Measurements from ENCODE around the gene TMPRSS4. TPM values are rescaled to one million over a fixed set of nuclear protein-coding genes. Genes with fewer than 3 reads are reported as not detected.

TMPRSS4 gene
- total and polyA plus RNA-seq, 2 experiments from 2014 or later: 0.10 to 0.58 TPM

DNA sequence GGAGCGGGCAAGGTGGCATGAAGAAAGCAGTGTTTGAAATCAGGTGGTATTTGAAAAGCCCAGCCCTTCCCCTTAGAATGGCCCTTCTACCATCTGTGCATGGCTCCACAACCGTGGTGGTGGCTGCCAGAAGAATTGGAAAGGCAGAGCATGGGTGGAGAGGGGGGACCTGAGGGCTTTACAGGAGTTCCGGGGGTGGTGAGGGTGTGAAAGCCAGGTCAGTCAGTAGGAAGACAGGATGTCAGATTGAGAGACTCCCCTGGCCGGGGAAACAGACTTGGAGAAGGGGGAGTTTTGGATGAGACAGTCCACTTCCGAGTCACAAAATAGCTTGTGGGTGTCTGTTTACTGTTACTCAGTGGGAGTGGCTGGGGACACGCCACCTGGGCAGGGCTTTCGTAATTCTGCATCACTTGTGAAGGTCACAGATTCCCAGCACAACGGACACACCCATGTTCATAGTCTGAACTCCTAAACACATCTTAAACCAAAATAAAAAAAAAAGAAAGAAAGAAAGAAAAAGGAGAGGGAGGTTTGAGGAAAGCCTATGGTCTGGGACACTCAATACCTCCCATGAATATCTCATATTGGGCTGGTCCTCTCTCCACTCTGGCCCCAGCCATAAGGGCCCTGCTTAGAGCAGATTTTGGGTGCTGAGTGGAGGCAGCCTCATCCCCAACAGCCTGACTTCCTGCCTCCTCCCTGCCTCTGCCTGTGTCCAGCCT, 34.3 kb downstream of the TMPRSS4 start (continued):
- TF ChIP-seq, protein P1, sequence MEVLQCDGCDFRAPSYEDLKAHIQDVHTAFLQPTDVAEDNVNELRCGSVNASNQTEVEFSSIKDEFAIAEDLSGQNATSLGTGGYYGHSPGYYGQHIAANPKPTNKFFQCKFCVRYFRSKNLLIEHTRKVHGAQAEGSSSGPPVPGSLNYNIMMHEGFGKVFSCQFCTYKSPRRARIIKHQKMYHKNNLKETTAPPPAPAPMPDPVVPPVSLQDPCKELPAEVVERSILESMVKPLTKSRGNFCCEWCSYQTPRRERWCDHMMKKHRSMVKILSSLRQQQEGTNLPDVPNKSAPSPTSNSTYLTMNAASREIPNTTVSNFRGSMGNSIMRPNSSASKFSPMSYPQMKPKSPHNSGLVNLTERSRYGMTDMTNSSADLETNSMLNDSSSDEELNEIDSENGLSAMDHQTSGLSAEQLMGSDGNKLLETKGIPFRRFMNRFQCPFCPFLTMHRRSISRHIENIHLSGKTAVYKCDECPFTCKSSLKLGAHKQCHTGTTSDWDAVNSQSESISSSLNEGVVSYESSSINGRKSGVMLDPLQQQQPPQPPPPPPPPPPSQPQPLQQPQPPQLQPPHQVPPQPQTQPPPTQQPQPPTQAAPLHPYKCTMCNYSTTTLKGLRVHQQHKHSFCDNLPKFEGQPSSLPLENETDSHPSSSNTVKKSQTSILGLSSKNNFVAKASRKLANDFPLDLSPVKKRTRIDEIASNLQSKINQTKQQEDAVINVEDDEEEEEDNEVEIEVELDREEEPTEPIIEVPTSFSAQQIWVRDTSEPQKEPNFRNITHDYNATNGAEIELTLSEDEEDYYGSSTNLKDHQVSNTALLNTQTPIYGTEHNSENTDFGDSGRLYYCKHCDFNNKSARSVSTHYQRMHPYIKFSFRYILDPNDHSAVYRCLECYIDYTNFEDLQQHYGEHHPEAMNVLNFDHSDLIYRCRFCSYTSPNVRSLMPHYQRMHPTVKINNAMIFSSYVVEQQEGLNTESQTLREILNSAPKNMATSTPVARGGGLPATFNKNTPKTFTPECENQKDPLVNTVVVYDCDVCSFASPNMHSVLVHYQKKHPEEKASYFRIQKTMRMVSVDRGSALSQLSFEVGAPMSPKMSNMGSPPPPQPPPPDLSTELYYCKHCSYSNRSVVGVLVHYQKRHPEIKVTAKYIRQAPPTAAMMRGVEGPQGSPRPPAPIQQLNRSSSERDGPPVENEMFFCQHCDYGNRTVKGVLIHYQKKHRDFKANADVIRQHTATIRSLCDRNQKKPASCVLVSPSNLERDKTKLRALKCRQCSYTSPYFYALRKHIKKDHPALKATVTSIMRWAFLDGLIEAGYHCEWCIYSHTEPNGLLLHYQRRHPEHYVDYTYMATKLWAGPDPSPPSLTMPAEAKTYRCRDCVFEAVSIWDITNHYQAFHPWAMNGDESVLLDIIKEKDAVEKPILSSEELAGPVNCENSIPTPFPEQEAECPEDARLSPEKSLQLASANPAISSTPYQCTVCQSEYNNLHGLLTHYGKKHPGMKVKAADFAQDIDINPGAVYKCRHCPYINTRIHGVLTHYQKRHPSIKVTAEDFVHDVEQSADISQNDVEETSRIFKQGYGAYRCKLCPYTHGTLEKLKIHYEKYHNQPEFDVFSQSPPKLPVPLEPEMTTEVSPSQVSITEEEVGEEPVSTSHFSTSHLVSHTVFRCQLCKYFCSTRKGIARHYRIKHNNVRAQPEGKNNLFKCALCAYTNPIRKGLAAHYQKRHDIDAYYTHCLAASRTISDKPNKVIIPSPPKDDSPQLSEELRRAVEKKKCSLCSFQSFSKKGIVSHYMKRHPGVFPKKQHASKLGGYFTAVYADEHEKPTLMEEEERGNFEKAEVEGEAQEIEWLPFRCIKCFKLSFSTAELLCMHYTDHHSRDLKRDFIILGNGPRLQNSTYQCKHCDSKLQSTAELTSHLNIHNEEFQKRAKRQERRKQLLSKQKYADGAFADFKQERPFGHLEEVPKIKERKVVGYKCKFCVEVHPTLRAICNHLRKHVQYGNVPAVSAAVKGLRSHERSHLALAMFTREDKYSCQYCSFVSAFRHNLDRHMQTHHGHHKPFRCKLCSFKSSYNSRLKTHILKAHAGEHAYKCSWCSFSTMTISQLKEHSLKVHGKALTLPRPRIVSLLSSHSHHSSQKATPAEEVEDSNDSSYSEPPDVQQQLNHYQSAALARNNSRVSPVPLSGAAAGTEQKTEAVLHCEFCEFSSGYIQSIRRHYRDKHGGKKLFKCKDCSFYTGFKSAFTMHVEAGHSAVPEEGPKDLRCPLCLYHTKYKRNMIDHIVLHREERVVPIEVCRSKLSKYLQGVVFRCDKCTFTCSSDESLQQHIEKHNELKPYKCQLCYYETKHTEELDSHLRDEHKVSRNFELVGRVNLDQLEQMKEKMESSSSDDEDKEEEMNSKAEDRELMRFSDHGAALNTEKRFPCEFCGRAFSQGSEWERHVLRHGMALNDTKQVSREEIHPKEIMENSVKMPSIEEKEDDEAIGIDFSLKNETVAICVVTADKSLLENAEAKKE (CRISPR knock-in tag; IDR thresholded peaks at IDR 0.05): no peak
- TF ChIP-seq, protein P2, sequence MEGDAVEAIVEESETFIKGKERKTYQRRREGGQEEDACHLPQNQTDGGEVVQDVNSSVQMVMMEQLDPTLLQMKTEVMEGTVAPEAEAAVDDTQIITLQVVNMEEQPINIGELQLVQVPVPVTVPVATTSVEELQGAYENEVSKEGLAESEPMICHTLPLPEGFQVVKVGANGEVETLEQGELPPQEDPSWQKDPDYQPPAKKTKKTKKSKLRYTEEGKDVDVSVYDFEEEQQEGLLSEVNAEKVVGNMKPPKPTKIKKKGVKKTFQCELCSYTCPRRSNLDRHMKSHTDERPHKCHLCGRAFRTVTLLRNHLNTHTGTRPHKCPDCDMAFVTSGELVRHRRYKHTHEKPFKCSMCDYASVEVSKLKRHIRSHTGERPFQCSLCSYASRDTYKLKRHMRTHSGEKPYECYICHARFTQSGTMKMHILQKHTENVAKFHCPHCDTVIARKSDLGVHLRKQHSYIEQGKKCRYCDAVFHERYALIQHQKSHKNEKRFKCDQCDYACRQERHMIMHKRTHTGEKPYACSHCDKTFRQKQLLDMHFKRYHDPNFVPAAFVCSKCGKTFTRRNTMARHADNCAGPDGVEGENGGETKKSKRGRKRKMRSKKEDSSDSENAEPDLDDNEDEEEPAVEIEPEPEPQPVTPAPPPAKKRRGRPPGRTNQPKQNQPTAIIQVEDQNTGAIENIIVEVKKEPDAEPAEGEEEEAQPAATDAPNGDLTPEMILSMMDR (conservative IDR thresholded peaks at IDR 0.05; ENCODE audit: low read depth in 2 of 2): no peak
- no peak for TF ChIP-seq JUNB (IDR thresholded peaks at IDR 0.05; ENCODE audit: unreplicated experiment)
- no peak for TF ChIP-seq STAT1 (IDR thresholded peaks at IDR 0.05; ENCODE audit: unreplicated experiment)

DNA sequence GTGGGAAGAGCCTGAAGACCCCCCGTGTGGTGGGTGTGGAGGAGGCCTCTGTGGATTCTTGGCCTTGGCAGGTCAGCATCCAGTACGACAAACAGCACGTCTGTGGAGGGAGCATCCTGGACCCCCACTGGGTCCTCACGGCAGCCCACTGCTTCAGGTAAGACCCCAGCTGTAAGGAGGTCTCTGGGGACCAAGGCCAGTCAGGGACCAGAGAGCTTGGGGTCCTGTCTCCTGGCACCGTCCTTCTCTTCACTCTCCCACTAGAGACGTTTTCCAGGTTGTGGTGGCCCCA, 34.8 kb downstream of the TMPRSS4 start:
- Histone ChIP-seq H3K4me3 (no peak overlapping the region), H3K79me2 (replicated peaks; ENCODE audit: insufficient read depth) (no peaks in the 10 kb centered on the region), H4K20me1 (replicated peaks; ENCODE audit: insufficient read depth) (no peaks in the 10 kb centered on the region), H3K27ac (ENCODE audit: low read depth) (no peak overlapping the region), H2AFZ (no peak overlapping the region), H3K27me3 (ENCODE audit: insufficient read depth) (no peaks in the 10 kb centered on the region), H3K4me2 (no peak overlapping the region), H3F3A (replicated peaks; ENCODE audit: low read depth) (no peaks in the 10 kb centered on the region), H3K9me2 (ENCODE audit: insufficient read depth) (peaks cover 3% of the 10 kb centered on the region; the same call in 1 of the 2 replicates), H3K36me3 (ENCODE audit: insufficient read depth) (no peaks in the 10 kb centered on the region), H3K4me1 (ENCODE audit: insufficient read depth) (no peaks in the 10 kb centered on the region)
- ATAC-seq (no peak), DNase-seq (ENCODE audit: low spot score) (no peak)
- no peak overlapping the region for H3K4me3 Mint-ChIP-seq
- H3K27ac Mint-ChIP-seq: no peak overlapping the region
- no peaks in the 10 kb centered on the region for H3K9me3 Mint-ChIP-seq
- no peaks in the 10 kb centered on the region for H3K36me3 Mint-ChIP-seq (ENCODE audit: low read depth)
- peaks cover 12% of the 10 kb centered on the region for H3K4me1 Mint-ChIP-seq
- H3K27me3 Mint-ChIP-seq (ENCODE audit: insufficient read depth, low read depth, poor library complexity): peaks cover 10% of the 10 kb centered on the region
- TF ChIP-seq ZNF114 (CRISPR knock-in tag; IDR thresholded peaks at IDR 0.05) (no peak), EZH2phosphoT487 (IDR thresholded peaks at IDR 0.05; ENCODE audit: unreplicated experiment) (no peak), EZH2 (IDR thresholded peaks at IDR 0.05; ENCODE audit: low read depth, unreplicated experiment) (no peak), POLR2AphosphoS5 (IDR thresholded peaks at IDR 0.05; ENCODE audit: low read depth) (no peak), NANOG (IDR thresholded peaks at IDR 0.05; ENCODE audit: borderline replicate concordance) (no peak), ZNF331 (CRISPR knock-in tag; IDR thresholded peaks at IDR 0.05; ENCODE audit: low read depth) (no peak), CREB1 (CRISPR knock-in tag; IDR thresholded peaks at IDR 0.05; ENCODE audit: low read depth) (no peak), STAT1 (IDR thresholded peaks at IDR 0.05; ENCODE audit: unreplicated experiment) (no peak), JUNB (IDR thresholded peaks at IDR 0.05; ENCODE audit: unreplicated experiment) (no peak)
- TF ChIP-seq, protein P2 (conservative IDR thresholded peaks at IDR 0.05; ENCODE audit: low read depth in 2 of 2): no peak
- TF ChIP-seq, protein P3, sequence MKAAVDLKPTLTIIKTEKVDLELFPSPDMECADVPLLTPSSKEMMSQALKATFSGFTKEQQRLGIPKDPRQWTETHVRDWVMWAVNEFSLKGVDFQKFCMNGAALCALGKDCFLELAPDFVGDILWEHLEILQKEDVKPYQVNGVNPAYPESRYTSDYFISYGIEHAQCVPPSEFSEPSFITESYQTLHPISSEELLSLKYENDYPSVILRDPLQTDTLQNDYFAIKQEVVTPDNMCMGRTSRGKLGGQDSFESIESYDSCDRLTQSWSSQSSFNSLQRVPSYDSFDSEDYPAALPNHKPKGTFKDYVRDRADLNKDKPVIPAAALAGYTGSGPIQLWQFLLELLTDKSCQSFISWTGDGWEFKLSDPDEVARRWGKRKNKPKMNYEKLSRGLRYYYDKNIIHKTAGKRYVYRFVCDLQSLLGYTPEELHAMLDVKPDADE (IDR thresholded peaks at IDR 0.05): no peak
